GM21576 (cell line): ENCODE measurements around the gene TMEM244.
"Not testable (repeated sequence)": the region's sequence is repeated elsewhere in the genome, so short reads cannot be mapped to it uniquely, and the experiment has no call there.

Experiments used
- ATAC-seq: cut with Tn5 transposase; IDR thresholded peaks from one replicate; pipeline ENCODE4 v1.9.1; 2021; ENCODE audit warnings: mild to moderate bottlenecking, moderate library complexity; ENCODE audit not compliant: unreplicated experiment

Gene TMEM244, protein sequence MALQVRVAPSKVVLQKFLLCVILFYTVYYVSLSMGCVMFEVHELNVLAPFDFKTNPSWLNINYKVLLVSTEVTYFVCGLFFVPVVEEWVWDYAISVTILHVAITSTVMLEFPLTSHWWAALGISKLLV

DNA sequence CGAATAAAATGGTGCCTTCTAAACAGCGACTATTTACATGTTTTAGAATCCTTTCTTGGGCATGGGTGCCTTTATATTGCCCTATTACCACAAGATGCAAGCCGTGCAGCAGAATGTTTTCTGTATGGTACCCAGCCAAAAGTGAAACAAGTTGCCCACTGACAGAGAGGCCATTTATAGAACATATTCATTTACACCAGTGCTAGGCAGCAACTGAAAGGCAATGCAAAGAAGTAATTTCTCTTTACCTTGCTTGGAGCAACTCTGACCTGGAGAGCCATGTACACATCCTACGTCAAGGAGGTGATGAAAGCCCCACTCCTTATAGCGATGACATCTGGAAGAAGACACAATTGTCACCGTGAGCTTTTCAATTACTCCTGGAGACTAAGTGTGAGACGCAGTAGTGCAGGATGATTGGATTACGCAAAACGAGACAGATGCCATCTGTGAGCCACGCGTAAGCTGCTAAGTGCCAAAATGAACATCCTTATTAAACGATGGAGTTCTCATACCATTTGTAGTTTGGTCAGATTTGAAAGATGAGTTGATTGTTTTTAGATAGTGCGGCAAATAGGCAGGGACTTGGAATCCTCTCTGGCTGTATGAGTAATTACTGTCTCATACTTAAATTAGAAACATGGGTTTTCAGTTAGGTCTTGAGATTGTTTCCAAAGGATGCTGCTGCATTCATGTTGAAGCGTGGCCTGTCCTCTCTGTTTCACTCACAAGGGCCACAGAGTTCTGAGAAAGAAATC lies at the start of gene TMEM244:
Gene TMEM244 (minus strand): TSS at position 408 of the 758 bp plus-strand sequence. CDS start 127 bp downstream, at position 281.
- no peak for ATAC-seq

DNA sequence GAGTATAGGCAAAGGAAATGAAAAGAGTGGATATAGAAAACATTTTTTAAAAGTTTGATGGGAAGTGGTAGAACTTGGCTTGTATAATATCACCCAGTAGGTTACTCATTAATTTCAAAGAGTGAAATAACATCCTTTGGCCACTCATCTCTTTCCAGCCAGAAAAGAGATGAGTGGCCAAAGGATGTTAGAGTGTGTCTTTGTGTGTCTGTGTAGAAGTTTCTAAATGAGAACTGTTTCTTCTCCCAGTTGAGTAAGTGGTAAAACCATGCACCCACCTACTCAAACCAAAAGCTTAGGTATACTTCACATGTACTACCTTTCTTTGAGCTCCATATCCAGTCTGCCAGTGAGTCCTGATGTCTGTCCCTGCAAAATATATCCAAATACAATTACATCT lies 47.7 kb upstream of the TMEM244 start:
- peak; percentile 41 for ATAC-seq

DNA sequence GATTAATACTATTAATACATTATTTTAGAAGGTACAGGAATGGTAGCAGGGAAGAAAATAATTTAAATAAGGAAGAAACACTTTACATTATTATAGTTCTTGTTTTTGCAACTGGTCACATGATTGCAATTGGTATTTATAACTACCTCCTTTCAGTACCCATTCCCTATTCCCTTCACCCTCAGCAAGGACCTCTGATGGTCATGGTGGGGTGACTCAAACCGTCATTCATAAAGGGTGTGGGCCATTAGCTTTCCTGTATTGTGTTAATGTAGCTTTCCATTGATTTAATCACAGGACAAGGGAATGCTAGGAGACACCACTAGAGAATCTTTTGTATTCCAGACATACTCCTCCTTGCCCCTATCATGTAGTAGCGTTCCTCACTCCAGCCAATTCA lies 47.2 kb upstream of the TMEM244 start:
- ATAC-seq = no peak

DNA sequence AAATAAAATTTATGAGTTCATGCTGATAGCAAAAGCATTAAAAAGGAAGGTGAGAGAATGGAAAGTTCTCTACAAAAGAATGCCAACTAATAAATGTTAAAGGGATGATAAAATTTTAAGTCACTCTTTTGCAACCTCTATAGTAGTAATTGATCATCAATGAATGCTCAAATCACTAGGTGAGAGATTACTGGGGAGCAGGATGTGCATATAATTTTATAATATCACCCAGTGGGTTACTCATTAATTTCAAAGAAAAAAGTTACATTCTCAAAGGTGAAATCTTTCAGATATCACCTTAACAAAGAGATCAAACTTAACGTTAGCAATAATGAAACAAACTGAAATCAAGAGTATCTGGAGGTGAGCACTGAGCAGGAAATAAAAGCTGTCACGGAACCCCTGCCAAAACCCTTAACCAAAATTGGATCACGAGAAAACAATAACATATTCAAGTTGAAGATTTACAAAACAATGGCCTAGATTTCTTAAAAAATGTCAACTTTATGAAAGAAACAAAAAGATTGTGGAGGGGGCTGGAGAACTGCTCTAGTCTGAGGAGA lies 45.5 kb upstream of the TMEM244 start:
- no peak for ATAC-seq

DNA sequence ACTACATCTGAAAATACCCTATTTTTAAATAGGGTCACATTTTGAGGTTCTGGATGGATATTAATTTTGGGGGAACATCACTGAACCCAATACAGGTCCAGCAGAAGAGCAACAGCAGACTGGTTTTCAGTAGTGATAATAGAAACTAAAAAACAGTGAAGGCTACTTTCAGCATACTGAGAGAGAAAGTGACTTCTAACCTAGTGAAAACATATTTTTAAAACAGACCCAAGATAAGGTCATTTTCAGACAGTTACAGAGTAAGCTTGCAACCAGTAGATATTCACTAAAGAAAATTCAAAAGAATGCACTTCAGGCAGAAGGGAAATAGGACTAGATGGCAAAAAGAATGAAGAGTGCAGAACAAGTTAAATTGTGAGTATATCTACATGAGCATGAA lies 42.0 kb upstream of the TMEM244 start:
- peak; percentile 71 for ATAC-seq

DNA sequence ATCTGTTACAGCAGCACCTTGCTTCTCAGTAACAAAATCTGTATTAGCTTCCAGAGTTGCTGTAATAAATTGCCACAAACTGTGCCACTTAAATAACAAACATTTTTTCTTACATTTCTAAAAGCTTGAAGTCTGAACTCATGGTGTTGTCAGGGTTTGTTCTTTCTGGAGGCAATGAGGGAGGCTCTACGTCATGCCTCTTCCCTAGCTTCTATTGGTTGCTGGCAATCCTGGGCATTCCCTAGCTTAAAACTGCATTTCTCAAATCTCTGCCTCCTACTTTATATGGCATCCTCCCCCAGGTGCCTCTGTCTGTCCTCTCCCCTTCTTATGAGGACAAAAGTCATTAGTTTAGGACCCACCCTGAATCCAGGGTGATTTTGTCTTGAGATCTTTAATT lies 41.6 kb upstream of the TMEM244 start:
- peak; percentile 10 for ATAC-seq

DNA sequence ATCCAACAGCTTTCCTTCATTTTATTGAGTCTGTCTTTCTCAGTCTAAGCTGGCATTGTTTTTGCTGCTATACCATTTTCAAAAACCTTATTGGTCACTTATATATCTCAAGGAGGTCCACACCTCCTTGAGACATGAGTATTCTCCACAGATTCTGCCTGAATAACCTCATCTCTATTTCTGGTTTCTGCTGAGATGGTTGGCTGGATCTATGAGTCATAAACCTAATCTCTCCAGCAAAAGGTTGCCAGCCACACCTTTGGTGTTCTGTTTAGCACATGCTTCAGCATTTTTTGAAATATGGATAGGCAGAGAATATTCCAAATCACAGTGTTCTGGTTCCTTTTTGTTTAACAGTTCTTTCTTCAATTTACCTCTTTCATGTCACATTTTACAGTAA lies 40.8 kb upstream of the TMEM244 start:
- ATAC-seq = peak; percentile 52

DNA sequence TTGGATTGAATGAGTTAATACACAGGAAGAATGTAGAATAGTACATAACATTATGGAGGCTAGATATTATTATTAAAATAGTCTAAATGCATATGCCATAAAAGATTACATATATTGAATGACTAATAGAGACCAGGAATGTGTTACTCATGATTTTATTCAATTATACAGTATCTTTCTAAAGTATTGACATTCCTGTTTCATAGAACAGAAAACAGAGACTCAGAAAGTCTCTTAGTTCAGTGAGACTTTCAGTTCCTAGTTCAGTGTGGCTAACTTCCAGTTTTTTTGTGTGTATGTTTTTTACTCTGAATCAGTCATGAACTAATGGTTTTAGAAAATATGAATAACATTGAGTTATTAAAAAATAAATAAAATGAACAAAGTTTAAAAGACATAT lies 34.6 kb upstream of the TMEM244 start:
- peak; percentile 75 for ATAC-seq

DNA sequence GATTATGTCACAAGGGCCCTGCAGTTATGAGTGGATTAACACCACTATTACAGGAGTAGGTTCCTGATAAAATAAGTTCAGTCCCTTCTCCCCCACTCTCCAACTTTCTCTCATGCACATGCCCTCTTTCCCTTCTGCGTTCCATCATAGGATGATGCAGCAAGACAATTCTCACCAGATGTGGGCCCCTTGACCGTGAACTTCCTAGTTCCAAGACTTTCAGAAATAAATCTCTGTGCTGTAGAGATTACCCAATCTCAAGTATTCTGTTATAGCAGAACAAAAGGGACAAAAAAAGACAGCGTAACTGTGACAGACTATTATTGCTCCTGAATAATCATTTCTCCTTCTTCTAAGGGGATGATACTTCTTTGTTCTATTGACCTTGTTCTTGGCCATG lies 33.8 kb upstream of the TMEM244 start:
- ATAC-seq = no peak

DNA sequence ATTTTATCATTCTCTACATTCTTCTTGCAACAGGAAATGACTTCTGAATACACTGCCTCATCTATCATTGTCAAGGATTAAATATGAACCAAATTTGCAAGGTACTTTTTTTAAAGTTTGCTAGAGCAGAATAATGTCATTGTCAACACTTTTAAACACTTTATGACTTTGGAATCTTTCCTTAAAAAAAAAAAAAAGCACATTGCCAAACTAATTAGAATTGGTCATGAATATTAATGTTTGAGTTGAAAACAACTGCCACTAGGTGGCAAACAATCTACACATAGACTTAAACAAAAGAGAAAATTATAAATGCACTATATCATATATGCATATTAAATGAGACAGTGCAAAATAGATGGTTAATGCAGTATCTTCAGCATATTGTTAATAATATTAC lies 32.5 kb upstream of the TMEM244 start:
- ATAC-seq = no peak

DNA sequence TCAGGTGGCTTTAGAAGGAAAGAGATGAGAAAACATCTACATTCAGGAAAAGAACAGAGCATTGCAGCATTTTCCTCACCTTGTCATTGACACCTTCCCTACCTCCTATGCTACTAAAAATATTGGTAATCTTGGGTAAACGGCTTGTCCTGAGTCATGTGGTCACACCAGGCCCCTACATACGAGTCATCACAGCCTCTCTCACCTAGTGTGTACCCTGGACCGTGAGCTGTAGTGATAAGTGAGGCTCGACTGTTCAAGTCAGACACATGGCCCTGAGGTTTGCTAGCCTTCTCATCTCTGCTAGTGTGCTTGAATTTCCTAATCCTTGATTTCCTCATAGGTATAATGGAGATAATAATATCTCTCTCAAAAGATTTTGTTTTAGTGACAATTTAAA lies 29.6 kb upstream of the TMEM244 start:
- ATAC-seq = no peak

DNA sequence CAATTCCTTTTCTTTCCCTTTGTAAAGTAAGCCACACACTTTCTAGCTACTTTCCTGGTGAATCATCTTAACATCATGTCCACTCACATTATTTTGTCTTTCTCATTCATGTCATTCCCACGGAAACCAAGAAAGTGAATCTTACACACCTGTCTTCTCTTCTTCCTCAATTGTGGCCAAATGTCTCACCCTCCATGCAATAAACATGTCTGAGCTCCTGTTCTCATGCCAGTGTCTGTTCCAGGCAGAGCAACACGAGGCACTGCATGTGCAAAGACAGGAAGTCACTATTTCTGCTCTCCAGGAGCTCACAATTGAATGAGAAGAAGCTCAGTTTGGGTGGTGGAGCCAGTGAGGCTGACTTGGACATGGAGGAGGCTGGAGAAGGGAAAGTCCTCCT lies 29.0 kb upstream of the TMEM244 start:
- ATAC-seq = no peak

DNA sequence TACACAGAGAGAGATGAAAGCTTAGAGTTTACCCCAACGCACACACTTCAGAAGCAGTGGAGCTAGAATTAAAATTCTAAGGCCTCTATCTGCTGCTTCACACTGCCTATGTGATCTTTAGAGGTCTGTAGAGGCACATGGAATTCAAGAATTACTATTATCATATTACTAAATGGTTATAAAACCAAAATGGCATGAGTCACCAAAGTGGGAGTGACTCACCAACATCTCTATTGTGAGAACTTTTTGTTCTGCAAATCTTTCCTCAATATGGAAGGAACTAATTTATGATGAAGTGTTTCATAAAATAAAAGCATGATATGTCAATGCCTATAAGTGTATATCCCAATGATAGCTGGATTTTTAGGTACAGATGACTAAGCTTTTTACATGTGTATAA lies 28.5 kb upstream of the TMEM244 start:
- ATAC-seq = no peak

DNA sequence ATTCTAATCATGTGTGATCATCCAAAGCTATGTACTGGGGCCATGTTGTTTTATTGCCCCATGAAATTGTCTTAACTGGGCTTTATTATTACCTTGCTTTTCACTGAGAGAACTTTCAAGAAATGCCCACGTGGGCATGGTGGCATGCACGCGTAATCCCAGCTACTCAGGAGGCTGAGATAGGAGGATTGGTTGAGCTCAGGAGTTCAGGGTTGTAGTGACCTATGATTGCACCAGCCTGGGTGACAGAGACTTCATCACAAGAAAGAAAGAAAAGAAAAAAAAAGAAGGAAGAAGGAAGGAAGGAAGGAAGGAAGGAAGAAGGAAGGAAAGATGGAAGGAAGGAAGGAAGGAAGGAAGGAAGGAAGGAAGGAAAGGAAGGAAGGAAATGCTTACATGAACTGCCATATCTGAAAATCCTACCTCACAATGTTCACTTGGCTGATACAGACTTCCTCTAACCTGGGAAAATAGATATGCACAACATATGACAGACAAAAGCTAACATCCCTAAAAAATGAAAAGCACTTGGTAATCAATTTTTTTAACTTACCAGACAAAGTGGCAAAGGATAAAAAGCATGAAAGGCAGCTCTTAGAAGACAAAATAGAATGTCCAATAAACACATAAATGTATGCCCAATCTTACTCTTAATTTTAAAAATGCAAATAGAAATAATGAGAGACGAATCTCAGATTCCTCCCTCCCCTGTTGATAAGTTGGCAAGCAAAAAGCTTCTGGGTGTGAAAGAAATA lies 25.5 kb upstream of the TMEM244 start:
- no peak for ATAC-seq

DNA sequence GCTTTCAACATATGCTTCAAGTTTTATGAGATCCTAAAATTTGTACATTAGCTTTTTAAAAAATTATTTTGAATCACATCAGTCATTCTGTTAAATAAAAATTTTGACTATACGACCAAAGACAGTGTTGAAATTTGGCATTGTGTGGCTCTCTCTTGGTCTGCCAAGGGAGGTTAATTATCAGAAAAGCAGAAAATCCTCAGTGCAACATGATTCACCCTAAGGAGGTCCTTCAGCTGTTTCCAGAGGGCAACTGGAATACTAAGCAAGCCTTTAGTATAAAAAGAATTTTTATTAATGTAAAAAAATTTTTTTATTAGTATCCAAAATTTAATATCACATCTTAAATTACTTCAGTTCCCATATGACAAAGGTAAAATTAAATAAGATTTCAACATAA lies 23.1 kb upstream of the TMEM244 start:
- no peak for ATAC-seq

DNA sequence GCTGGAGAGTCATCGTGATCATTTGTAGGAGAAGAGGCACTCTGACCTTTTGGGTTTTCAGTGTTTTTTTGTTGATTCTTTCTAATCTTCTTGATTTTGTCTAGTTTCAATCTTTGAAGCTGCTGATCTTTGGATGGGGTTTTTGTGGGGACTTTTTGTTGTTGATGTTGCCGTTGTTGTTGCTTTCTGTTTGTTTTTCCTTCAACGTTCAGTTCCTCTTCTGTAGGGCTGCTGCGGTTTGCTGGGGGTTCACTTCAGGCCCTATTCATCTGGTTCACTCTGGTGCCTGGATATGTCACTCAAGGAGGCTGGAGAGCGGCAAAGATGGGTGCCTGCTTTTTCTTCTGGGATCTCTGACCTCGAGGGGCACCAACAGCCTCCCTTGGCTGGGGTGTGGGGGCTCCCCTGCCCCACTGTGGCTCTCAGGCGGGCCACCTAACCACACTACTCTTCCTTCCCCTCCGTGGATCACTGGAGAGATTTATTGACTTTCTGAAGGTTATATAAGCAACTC lies 21.5 kb upstream of the TMEM244 start:
- peak; percentile 91 for ATAC-seq

DNA sequence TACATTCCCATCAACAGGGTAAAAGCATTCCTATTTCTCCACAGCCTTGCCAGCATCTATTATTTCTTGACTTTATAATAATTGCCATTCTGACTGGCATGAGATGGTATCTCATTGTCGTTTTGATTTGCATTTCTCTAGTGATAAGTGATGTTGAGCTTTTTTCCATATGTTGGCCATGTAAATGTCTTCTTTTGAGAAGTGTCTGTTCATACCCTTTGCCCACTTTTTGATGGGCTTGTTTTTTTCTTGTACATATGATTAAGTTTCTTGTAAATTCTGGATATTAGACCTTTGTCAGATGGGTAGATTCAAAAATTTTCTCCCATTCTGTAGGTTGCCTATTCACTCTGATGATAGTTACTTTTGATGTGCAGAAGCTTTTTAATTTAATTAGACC lies 16.8 kb upstream of the TMEM244 start:
- ATAC-seq = not testable (repeated sequence)

DNA sequence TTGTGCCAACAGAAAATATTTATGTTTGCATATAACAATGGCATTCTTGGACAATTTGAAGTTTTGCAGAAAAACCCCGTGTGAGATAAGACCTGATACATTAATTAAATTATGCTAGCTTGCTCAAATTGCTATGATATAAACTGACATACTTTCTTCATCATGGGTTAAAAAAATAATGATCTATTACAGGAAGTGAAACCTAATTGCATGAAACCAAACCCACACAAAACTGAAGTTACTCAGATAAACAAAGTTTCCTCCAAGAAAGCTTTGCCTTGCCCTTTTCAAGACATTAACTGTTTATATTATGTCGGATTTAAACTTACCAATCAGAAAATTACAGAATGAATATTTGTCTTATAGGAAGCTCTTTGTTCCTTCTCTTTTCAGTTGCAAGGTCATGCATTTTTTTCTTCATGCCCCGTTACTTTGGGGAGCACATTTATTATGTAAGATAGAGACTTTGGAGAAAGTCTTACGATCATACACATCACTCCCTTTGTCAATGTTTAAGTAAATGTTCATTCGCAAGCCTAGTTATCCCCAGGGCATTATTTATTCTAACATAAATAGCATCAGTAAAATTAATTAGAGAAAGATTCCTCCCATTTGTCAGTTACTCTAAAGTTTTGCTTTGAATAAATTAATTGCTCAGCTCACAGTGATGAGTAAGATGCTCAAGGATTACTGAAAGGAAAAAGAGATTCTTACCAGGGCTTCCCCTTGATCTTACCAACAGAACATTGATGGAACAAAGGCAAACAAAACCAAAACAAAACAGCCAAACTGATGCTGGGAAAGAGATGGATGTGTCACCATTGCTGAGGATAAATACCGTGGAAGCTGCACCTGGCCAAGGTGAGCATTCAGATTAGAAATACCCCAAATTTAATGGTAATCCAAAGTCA lies 14.8 kb upstream of the TMEM244 start:
- ATAC-seq = peak; percentile 94

DNA sequence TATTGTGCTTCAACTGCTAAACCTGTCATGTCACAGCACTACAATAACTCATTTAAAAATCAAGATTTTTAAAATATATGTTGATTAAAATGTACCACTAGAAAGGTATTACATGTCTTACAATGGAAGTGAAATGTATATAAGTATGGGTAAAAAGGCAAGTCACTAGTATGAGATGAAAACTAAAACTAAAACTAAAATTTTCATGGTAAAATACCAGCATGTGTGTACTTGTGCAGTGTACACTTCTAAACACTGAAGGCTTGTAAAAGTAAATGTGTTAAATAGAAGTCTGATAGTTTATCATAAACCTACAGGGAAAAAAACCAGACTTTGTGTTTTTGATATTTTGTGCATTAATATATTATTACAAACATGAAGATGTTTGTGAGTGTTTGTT lies 13.7 kb upstream of the TMEM244 start:
- no peak for ATAC-seq

DNA sequence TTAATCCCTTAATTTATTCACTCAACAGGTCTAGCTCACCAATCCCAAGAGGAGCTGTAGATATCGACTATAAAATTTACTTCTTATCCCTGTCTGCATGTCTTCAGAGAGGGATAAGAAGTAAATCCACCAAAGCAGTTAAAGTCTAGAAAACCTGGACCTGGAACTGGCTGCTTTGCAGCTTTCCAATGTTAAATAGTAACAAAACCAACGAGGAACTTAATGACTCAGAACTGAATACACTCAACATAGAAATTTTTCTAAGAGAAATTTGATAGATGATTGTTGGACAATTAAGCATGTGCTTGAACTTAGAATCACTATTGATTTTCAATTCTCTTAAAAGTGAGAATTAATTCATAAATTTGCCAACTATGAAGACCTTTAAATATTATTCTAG lies 11.5 kb upstream of the TMEM244 start:
- ATAC-seq = no peak

DNA sequence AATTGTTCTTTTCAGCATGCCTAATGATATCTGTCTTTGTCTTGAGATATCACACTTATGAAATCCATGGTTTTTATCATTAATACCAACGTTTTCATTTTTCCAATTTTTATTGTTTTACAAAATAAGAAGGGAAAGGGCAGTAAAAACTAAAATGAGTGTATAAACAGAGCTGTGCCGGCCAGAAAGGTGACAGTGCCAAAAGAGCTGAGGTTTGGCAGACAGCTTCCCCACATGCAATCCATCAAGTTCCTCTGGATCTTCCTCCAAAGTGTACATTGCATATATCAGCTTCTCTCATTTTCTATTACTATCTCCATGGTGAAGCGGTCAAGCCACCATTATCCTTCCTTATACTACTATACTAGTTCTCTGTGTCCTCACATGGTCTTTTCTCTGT lies 10.1 kb upstream of the TMEM244 start:
- ATAC-seq = no peak
